HG02938 (cell line): Measurements from ENCODE around the gene GMPS.
"Not testable (repeated sequence)": the region's sequence is repeated elsewhere in the genome, so short reads cannot be mapped to it uniquely, and the experiment has no call there.

Source experiments
- ATAC-seq: cut with Tn5 transposase; IDR thresholded peaks from one replicate; pipeline ENCODE4 v1.9.1; 2021; ENCODE audit warnings: mild to moderate bottlenecking, moderate library complexity; ENCODE audit not compliant: unreplicated experiment

GMPS gene

DNA sequence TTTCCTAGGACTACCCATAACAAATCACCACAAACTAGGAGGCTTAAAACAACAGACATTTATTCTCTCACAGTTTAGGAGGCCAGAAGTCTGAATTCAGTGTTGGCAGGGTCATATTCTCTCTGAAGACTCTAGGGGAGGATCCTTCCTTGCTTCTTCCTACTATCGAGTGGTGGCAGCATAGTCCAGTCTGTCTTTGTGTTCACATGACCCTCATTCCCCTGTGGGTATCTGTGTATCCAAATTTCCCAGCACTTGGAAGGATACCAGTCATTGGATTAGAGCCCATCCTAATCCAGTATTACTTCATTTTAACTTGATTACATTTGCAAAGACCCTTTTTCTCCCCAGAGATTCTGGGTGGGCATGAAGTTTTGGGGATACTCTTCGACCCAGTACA, 63.8 kb downstream of the GMPS start:
- ATAC-seq, result no peak

- no peak for ATAC-seq
Measured at GRCh38 chr3:155938409-155938808, 68.0 kb downstream of the GMPS start.

- no peak for ATAC-seq
Measured at GRCh38 chr3:155941354-155941753, 70.9 kb downstream of the GMPS start.

GRCh38 chr3:155944081-155944480, 73.6 kb downstream of the GMPS start:
- no peak for ATAC-seq

GRCh38 chr3:155946178-155946577, 75.7 kb downstream of the GMPS start:
- no peak for ATAC-seq

DNA sequence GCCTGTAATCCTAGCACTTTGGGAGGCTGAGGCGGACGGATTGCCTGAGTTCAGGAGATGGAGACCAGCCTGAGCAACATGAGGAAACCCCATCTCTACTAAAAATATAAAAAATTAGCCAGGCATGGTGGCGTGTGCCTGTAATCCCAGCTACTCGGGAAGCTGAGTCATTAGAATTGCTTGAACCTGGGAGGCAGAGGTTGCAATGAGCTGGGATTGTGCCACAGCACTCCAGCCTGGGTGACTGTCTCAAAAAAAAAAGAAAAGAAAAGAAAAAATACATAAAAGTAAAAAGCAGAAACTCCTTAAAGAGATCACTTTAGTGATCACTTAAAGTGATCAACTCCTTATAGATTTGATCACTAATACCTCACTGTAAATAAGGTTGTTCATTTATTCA, 78.0 kb downstream of the GMPS start:
- no peak for ATAC-seq

GRCh38 chr3:155949453-155950217, 79.2 kb downstream of the GMPS start:
- ATAC-seq, result no peak

- ATAC-seq, result no peak
Measured at GRCh38 chr3:155956508-155957411, 86.3 kb downstream of the GMPS start.

DNA sequence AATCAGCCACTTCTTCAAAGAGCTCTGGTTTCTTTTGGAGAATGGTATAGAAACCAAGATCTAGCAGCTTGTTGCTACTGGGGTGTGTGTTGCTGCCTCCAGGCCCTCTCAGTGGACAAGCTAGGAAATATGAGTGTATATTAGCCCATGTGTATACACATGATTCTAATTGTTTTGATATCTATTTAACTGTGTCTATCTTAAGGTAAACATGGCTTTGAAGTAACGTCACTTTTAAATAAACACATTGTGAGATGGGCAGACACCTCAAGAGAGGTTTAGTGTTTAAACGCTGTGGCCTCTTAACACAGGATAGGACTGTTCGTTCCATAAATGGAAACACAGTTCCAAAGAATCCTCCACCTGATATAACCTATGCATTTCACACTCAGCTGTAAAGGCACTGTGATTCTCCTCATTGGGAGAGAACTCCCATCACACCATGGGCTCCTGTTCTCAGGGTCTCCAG, 87.0 kb downstream of the GMPS start:
- no peak for ATAC-seq

- no peak for ATAC-seq
Measured at GRCh38 chr3:155958676-155959075, 88.2 kb downstream of the GMPS start.

- no peak for ATAC-seq
Measured at GRCh38 chr3:155960060-155960459, 89.6 kb downstream of the GMPS start.

GRCh38 chr3:155961044-155961443, 90.6 kb downstream of the GMPS start:
- not testable (repeated sequence) for ATAC-seq

DNA sequence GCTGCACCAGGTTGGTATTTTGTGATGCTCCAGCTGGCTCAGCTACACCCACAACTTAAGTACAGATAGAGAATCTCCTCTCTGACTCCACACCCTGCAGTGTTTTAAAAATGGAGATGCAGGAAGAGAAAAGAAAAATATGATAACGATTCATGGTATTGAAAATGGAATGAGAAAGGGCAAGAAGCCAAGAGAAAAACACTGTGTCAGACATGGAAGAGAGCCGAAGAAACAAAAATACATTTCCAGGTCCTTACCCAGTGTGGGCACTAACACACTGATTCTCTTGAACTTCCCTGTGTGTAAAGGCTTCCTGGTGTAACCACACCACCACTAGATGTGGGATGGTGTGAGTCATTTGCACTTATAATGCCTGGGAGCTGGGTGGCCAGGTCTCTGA, 93.1 kb downstream of the GMPS start:
- no peak for ATAC-seq

GRCh38 chr3:155970398-155970797, 99.9 kb downstream of the GMPS start:
- no peak for ATAC-seq

DNA sequence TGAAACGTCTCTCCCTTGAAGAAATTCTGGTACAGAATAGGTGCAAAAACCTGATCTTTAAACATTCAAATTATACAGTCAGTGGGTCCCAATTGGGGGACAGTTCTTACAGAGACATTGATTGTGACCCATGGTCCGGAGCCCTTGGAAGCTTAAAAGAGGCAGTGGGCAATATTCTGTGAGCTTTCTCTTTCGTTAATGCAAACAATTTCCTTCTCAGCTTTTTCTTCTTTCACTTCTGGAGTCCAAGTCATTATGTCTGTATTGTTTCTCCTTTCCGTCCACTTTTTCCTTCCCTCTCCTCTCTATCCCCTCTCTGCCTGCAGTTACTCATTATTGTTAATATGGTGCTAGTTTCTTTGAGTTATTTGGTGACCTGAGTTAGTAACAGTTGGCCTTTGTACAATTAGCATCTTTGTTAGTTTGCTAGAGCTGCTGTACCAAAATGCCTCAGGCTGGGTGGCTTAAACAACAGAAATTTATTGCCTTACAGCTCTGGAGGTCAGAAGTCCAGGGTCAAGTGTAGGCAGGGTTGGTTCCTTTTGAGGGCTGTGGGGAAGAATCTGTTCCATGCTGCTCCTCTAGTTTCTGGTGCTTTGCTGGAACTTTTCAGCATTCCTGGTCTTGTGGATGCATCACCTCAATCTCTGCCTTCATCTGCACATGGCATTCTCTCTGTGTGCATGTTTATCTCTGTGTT, 102.6 kb downstream of the GMPS start:
- no peak for ATAC-seq

GRCh38 chr3:155978324-155978723, 107.9 kb downstream of the GMPS start:
- ATAC-seq, result no peak

GRCh38 chr3:155979746-155980145, 109.3 kb downstream of the GMPS start:
- ATAC-seq, result no peak

- no peak for ATAC-seq
Measured at GRCh38 chr3:155981669-155982068, 111.2 kb downstream of the GMPS start.

- ATAC-seq, result no peak
Measured at GRCh38 chr3:155983834-155984474, 113.5 kb downstream of the GMPS start.

- ATAC-seq, result no peak
Measured at GRCh38 chr3:155984791-155985417, 114.5 kb downstream of the GMPS start.
